ENCODE results near the gene IMPDH1. TPM values are rescaled to one million over a fixed set of nuclear protein-coding genes. Genes with fewer than 3 reads are reported as not detected.
"Not testable (repeated sequence)": the region's sequence is repeated elsewhere in the genome, so short reads cannot be mapped to it uniquely, and the experiment has no call there.

The IMPDH1 gene
- total RNA-seq: 91.7 and 95.8 TPM in 2 replicates

GRCh38 chr7:128409596-128410450 is at the start of gene IMPDH1:
IMPDH1 (minus strand) TSS chr7:128409982; CDS start chr7:128409901, 81 bp downstream.
- Mint-ChIP-seq H3K9me3 (no peaks in the 10 kb centered on the region), H3K27me3 (ENCODE audit: insufficient read depth) (peaks cover 25% of the 10 kb centered on the region), H3K4me3 (peak within 1 kb of the TSS; percentile 93), H3K36me3 (ENCODE audit: low read depth) (peaks cover 1% of the 10 kb centered on the region), H3K4me1 (ENCODE audit: low read depth) (peaks cover 35% of the 10 kb centered on the region), H3K27ac (peak within 1 kb of the TSS; percentile 80)
- intact Hi-C loops (cut with micrococcal nuclease): loop anchor here (1.0 to 5.0 kb wide), 9 partner anchors 15 to 1018 kb away; partner anchors contain the start of genes ATP6V1F, HILPDA, METTL2B and RBM28
- DNase-seq (ENCODE audit: low spot score): peak; percentile 82

GRCh38 chr7:128459394-128459878 is 49.7 kb upstream of the IMPDH1 start:
- peaks cover 2% of the 10 kb centered on the region for H3K27me3 Mint-ChIP-seq (ENCODE audit: insufficient read depth)
- intact Hi-C loops (cut with micrococcal nuclease): loop anchor here (1.0 to 10.0 kb wide), 13 partner anchors 9 to 1493 kb away; partner anchors contain the start of genes CALU, METTL2B, SND1 and STRIP2
- peak; percentile 61 for DNase-seq (ENCODE audit: low spot score)
- H3K9me3 Mint-ChIP-seq: no peaks in the 10 kb centered on the region
- H3K4me1 Mint-ChIP-seq (ENCODE audit: low read depth): peaks cover 38% of the 10 kb centered on the region
- H3K36me3 Mint-ChIP-seq (ENCODE audit: low read depth): peaks cover 38% of the 10 kb centered on the region
- H3K27ac Mint-ChIP-seq: peak overlapping the region; percentile 70
- peak overlapping the region; percentile 73 for H3K4me3 Mint-ChIP-seq

DNA sequence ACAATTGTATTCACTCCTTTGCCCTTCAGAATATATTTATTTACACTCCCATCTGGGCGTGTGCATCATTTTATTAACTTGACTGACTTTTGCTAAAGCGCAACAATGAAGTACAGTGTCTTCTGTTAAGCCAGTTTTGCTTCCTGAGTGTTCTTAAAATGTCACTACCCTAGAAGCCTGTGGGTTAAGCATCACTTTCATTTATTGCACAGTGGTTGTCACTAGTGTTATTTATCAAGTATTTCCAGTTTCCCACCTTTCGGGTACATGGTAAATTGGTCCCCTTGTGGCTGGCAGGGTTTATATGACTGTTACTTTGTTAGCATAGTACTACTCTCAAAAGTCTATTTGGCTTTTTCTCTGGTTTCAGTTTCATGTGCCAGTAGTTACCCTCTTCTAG is 49.2 kb upstream of the IMPDH1 start:
- no peak for DNase-seq (ENCODE audit: low spot score)
- peak overlapping the region; percentile 93 for H3K27ac Mint-ChIP-seq
- intact Hi-C loops (cut with micrococcal nuclease): loop anchor here (1.0 to 10.0 kb wide), 13 partner anchors 9 to 1493 kb away; partner anchors contain the start of genes CALU, METTL2B, SND1 and STRIP2
- peak overlapping the region; percentile 96 for H3K4me3 Mint-ChIP-seq
- H3K36me3 Mint-ChIP-seq (ENCODE audit: low read depth): peaks cover 37% of the 10 kb centered on the region
- peaks cover 2% of the 10 kb centered on the region for H3K27me3 Mint-ChIP-seq (ENCODE audit: insufficient read depth)
- H3K9me3 Mint-ChIP-seq: no peaks in the 10 kb centered on the region
- peaks cover 43% of the 10 kb centered on the region for H3K4me1 Mint-ChIP-seq (ENCODE audit: low read depth)

DNA sequence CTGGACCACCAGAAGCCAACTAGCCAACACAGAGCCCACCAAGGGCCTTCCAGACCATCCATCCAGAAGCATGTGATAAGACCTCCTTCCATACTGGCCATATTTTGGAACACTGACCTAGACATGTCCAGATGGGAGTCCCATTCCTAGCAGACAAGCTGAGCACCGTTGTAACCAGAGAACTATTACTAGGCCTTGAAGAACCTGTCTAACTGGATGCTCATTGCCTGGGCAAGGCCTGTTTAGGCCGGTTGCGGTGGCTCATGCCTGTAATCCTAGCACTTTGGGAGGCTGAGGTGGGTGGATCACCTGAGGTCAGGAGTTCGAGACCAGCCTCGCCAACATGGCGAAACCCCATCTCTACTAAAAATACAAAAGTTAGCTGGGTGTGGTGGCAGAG is 47.6 kb upstream of the IMPDH1 start:
- peak overlapping the region; percentile 96 for H3K4me3 Mint-ChIP-seq
- intact Hi-C loops (cut with micrococcal nuclease): loop anchor here (5.0 to 10.0 kb wide), 8 partner anchors 280 to 1495 kb away; partner anchors contain the start of genes CALU, SND1, STRIP2 and UBE2H
- H3K27me3 Mint-ChIP-seq (ENCODE audit: insufficient read depth); DNase-seq (ENCODE audit: low spot score); H3K9me3 Mint-ChIP-seq: not testable (repeated sequence)
- H3K27ac Mint-ChIP-seq: peak overlapping the region; percentile 47
- peaks cover 50% of the 10 kb centered on the region for H3K4me1 Mint-ChIP-seq (ENCODE audit: low read depth)
- peaks cover 30% of the 10 kb centered on the region for H3K36me3 Mint-ChIP-seq (ENCODE audit: low read depth)

DNA sequence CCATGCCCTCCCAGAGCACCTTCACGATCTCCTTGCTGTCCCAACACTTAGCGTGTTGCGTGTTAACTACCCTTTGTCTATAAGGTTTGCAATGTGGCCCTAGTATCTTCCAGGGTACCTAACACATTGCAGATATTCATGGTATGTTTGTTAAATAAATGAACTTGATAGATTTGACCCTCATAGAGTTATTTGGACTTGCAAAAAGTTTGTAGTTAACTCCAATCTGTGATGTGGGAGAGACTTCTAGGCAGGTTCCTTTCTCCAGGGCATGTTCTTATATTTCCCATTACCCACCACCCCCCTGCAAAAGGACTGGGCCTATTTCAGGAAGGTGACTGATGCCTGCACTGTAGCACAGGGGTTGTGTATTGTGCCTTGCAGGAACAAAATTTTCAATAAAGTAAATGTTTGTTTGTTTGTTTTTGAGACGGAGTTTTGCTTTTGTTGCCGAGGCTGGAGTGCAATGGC is 46.5 kb upstream of the IMPDH1 start:
- Mint-ChIP-seq H3K4me1 (ENCODE audit: low read depth) (peaks cover 61% of the 10 kb centered on the region), H3K36me3 (ENCODE audit: low read depth) (peaks cover 32% of the 10 kb centered on the region), H3K4me3 (peak overlapping the region; percentile 96), H3K27me3 (ENCODE audit: insufficient read depth) (peaks cover 15% of the 10 kb centered on the region), H3K9me3 (no peaks in the 10 kb centered on the region), H3K27ac (peak overlapping the region; percentile 99)
- intact Hi-C loops (cut with micrococcal nuclease): loop anchor here (5.0 to 10.0 kb wide), 8 partner anchors 281 to 1496 kb away; partner anchors contain the start of genes CALU, SND1, STRIP2 and UBE2H
- DNase-seq (ENCODE audit: low spot score): no peak

- Mint-ChIP-seq H3K4me1 (ENCODE audit: low read depth) (peaks cover 67% of the 10 kb centered on the region), H3K4me3 (peak within 1 kb of the TSS; percentile 96), H3K36me3 (ENCODE audit: low read depth) (peaks cover 32% of the 10 kb centered on the region), H3K27ac (peak within 1 kb of the TSS; percentile 99), H3K27me3 (ENCODE audit: insufficient read depth) (peaks cover 16% of the 10 kb centered on the region), H3K9me3 (no peaks in the 10 kb centered on the region)
- DNase-seq (ENCODE audit: low spot score): peak; percentile 95
- intact Hi-C loops (cut with micrococcal nuclease): loop anchor here (1.0 to 10.0 kb wide), 12 partner anchors 21 to 1497 kb away; partner anchors contain the start of genes CALU, METTL2B, RBM28 and SND1
These were observed 45.9 kb upstream of the IMPDH1 start, which contains the start of gene HILPDA for GRCh38 chr7:128455543-128456254. HILPDA (plus strand) TSS chr7:128455878; CDS start chr7:128457269, 1,391 bp downstream.

DNA sequence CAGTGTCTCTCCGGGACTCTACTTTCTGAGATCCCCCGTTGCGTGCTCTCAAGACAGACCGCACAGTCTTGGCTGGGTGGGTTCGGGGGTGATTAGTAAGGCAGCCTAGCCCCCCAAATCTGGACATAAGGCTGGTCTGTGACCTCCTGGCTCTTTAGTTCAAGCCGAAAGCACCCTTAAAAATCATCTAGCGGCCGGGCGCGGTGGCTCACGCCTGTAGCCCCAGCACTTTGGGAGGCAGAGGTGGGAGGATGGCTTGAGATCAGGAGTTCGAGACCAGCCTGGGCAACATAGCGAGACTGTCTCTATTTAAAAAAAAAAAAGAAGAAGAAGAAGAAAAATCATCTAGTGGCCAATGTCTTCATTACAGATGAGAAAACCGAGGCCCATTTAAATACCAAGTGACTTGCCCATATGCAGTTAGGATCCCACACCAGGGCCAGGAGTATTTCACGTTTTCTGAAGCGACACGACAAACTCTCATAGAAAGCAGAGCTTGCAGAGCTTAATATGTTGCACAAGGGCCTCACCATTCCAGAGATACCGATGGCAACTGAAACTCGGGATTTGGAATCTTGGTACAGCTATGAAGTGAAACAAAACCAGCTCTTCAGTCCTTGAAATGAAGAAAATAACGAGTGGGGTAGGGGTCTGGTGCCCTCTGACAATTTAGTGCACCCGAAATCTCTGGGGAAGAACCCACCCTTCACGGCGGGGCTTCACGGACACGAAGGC is 45.2 kb upstream of the IMPDH1 start:
- H3K9me3 Mint-ChIP-seq: no peaks in the 10 kb centered on the region
- peaks cover 16% of the 10 kb centered on the region for H3K27me3 Mint-ChIP-seq (ENCODE audit: insufficient read depth)
- peaks cover 73% of the 10 kb centered on the region for H3K4me1 Mint-ChIP-seq (ENCODE audit: low read depth)
- no peak for DNase-seq (ENCODE audit: low spot score)
- H3K36me3 Mint-ChIP-seq (ENCODE audit: low read depth): peaks cover 32% of the 10 kb centered on the region
- H3K4me3 Mint-ChIP-seq: peak overlapping the region; percentile 96
- intact Hi-C loops (cut with micrococcal nuclease): loop anchor here (1.0 to 10.0 kb wide), 12 partner anchors 21 to 1497 kb away; partner anchors contain the start of genes CALU, METTL2B, RBM28 and SND1
- H3K27ac Mint-ChIP-seq: peak overlapping the region; percentile 99

- Mint-ChIP-seq H3K27ac (peak overlapping the region; percentile 62), H3K4me1 (ENCODE audit: low read depth) (peaks cover 65% of the 10 kb centered on the region), H3K36me3 (ENCODE audit: low read depth) (peaks cover 25% of the 10 kb centered on the region), H3K4me3 (peak overlapping the region; percentile 27), H3K27me3 (ENCODE audit: insufficient read depth) (peaks cover 16% of the 10 kb centered on the region), H3K9me3 (no peaks in the 10 kb centered on the region)
- intact Hi-C loops (cut with micrococcal nuclease): loop anchor here (10.0 kb wide), 4 partner anchors 599 to 1081 kb away; partner anchors contain the start of genes SND1 and STRIP2
- DNase-seq (ENCODE audit: low spot score): no peak
These were observed 44.3 kb upstream of the IMPDH1 start for GRCh38 chr7:128453836-128454804.

- H3K36me3 Mint-ChIP-seq (ENCODE audit: low read depth): peaks cover 18% of the 10 kb centered on the region
- H3K9me3 Mint-ChIP-seq: no peaks in the 10 kb centered on the region
- H3K27me3 Mint-ChIP-seq (ENCODE audit: insufficient read depth): peaks cover 20% of the 10 kb centered on the region
- H3K4me3 Mint-ChIP-seq: peak overlapping the region; percentile 34
- intact Hi-C loops (cut with micrococcal nuclease): loop anchor here (10.0 kb wide), 4 partner anchors 598 to 1082 kb away; partner anchors contain the start of genes SND1 and STRIP2
- peak overlapping the region; percentile 69 for H3K27ac Mint-ChIP-seq
- DNase-seq (ENCODE audit: low spot score): no peak
- H3K4me1 Mint-ChIP-seq (ENCODE audit: low read depth): peaks cover 57% of the 10 kb centered on the region
These were observed 42.8 kb upstream of the IMPDH1 start for GRCh38 chr7:128452552-128452951.

DNA sequence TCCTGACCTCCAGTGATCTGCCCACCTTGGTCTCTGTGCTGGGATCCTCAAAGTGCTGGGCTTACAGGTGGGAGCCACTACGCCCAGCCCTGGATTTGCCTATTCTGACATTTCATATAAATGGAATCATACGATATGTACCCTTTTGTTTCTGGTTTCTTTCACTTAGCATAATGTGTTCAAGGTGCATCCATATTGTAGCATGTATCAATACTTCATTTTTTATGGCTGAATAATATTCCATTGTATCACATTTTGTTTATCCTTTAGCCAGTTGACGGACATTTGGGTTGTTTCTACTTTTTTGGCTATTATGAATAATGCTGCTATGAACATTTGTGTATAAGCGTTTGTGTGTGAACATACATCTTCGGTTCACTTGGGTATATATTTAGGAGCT is 41.1 kb upstream of the IMPDH1 start:
- no peak for DNase-seq (ENCODE audit: low spot score)
- Mint-ChIP-seq H3K4me1 (ENCODE audit: low read depth) (peaks cover 49% of the 10 kb centered on the region), H3K27me3 (ENCODE audit: insufficient read depth) (peaks cover 24% of the 10 kb centered on the region), H3K27ac (peak overlapping the region; percentile 48), H3K9me3 (no peaks in the 10 kb centered on the region), H3K36me3 (ENCODE audit: low read depth) (peaks cover 8% of the 10 kb centered on the region), H3K4me3 (no peak overlapping the region)
- intact Hi-C loops (cut with micrococcal nuclease): loop anchor here (1.0 to 10.0 kb wide), 5 partner anchors 8 to 1084 kb away; partner anchors contain the start of genes SND1 and STRIP2
